SK-N-SH (cell line): ENCODE data around the gene PMIS2.

Experiments
- CHD2 ChIP-seq: fragments of 150-350 bp; IDR thresholded peaks from 2 replicates; pipeline ENCODE4 v1.6.1; 2018; ENCODE audit warnings: low read length; ENCODE audit not compliant: partially characterized antibody
- CTCF ChIP-seq: fragments of 200-600 bp; sonication (generic); IDR thresholded peaks from 2 replicates; pipeline ENCODE4 v1.6.1; 2017; ENCODE audit warnings: antibody characterized with exemption, mild to moderate bottlenecking, moderate library complexity
- EP300 ChIP-seq, 2 experiments: IDR thresholded peaks; 2 replicates each; pipeline versions ENCODE4 v1.4.0 to v1.6.1; 2012; ENCODE audit warnings: borderline replicate concordance in 1 of 2, low read depth in 1 of 2, low read length in 1 of 2
- GABPA ChIP-seq: IDR thresholded peaks from 2 replicates; pipeline ENCODE4 v1.4.0; 2012; ENCODE audit warnings: low read depth, mild to moderate bottlenecking
- MAX ChIP-seq: IDR thresholded peaks from 2 replicates; pipeline ENCODE4 v1.4.0; 2012; ENCODE audit warnings: low read depth
- MXI1 ChIP-seq: IDR thresholded peaks from 2 replicates; pipeline ENCODE4 v1.6.1; 2012; ENCODE audit warnings: mild to moderate bottlenecking, low read depth, low read length, improper control_type of control experiment
- NFIC ChIP-seq: IDR thresholded peaks from 2 replicates; pipeline ENCODE4 v1.4.0; 2012; ENCODE audit warnings: borderline replicate concordance
- NRF1 ChIP-seq: IDR thresholded peaks from 2 replicates; pipeline ENCODE4 v1.6.1; 2012; ENCODE audit warnings: low read depth, mild to moderate bottlenecking, low read length
- PBX3 ChIP-seq: IDR thresholded peaks from 2 replicates; pipeline ENCODE4; 2012
- REST ChIP-seq: IDR thresholded peaks from 2 replicates; pipeline ENCODE4 v1.6.1; 2012; ENCODE audit warnings: mild to moderate bottlenecking, low read depth, low read length, moderate library complexity
- TAF1 ChIP-seq: IDR thresholded peaks from 2 replicates; pipeline ENCODE4 v1.6.1; 2012; ENCODE audit warnings: low read depth, mild to moderate bottlenecking, low read length, moderate library complexity, borderline replicate concordance
- TEAD4 ChIP-seq: IDR thresholded peaks from 2 replicates; pipeline ENCODE4 v1.4.0; 2012; ENCODE audit warnings: mild to moderate bottlenecking, borderline replicate concordance; ENCODE audit not compliant: insufficient read depth
- ZBTB33 ChIP-seq: IDR thresholded peaks from 2 replicates; pipeline ENCODE4 v1.4.0; 2012; ENCODE audit warnings: low read depth, borderline replicate concordance

GRCh38 chr19:35633727-35634440 is 47.9 kb downstream of the PMIS2 start:
- TF ChIP-seq MAX (no peak), CTCF (no peak), CHD2 (no peak), TEAD4 (no peak), MXI1 (no peak), GABPA (no peak), NFIC (no peak), EP300 (IDR thresholded peaks at IDR 0.05; ENCODE audit: borderline replicate concordance in 1 of 2, low read depth in 1 of 2, low read length in 1 of 2) (no peak), TAF1 (no peak), REST (no peak), NRF1 (no peak), PBX3 (no peak), ZBTB33 (no peak)
